Stimulated activated CD8-positive, alpha-beta memory T cell treated with anti-CD3 and anti-CD28 coated beads, Interleukin-2, amount 100 ng/mL, for 48 hours (primary cell): ENCODE data around the gene ROBO4.

Source experiments
- DNase-seq, 2 donors: peaks; one replicate each; pipeline ENCODE4 v3.0.0-alpha.2; 2020; ENCODE audit warnings: low read depth in 2 of 2

Gene ROBO4

GRCh38 chr11:124897674-124898262, at the start of gene ROBO4:
Gene ROBO4 (minus strand): TSS chr11:124897865. CDS start chr11:124897795, 70 bp downstream.
- no peak for DNase-seq

GRCh38 chr11:124946735-124947141, 49.1 kb upstream of the ROBO4 start:
- DNase-seq, result no peak

- DNase-seq, result no peak
Measured at GRCh38 chr11:124945826-124946225, 48.2 kb upstream of the ROBO4 start.

GRCh38 chr11:124944565-124944964, 46.9 kb upstream of the ROBO4 start:
- DNase-seq, result no peak

- no peak for DNase-seq
Measured at GRCh38 chr11:124943741-124944140, 46.1 kb upstream of the ROBO4 start.

- DNase-seq, result no peak
Measured at GRCh38 chr11:124943254-124943616, 45.6 kb upstream of the ROBO4 start.

GRCh38 chr11:124942466-124943253, 45.0 kb upstream of the ROBO4 start:
- DNase-seq, result no peak

- no peak for DNase-seq
Measured at GRCh38 chr11:124941703-124942102, 44.0 kb upstream of the ROBO4 start.

GRCh38 chr11:124938970-124939369, 41.3 kb upstream of the ROBO4 start:
- DNase-seq, result no peak

GRCh38 chr11:124938206-124938765, 40.6 kb upstream of the ROBO4 start:
- DNase-seq, result no peak

- no peak for DNase-seq
Measured at GRCh38 chr11:124937336-124937935, 39.8 kb upstream of the ROBO4 start.

GRCh38 chr11:124935548-124936514, 38.2 kb upstream of the ROBO4 start, which contains the start of gene HEPACAM:
Gene HEPACAM (minus strand): TSS chr11:124936047. CDS start chr11:124936006, 41 bp downstream.
- no peak for DNase-seq

- no peak for DNase-seq
Measured at GRCh38 chr11:124934862-124935547, 37.3 kb upstream of the ROBO4 start.

GRCh38 chr11:124930799-124931198, 33.1 kb upstream of the ROBO4 start:
- DNase-seq, result no peak

GRCh38 chr11:124928942-124929665, 31.4 kb upstream of the ROBO4 start:
- DNase-seq, result no peak

- no peak for DNase-seq
Measured at GRCh38 chr11:124923296-124923695, 25.6 kb upstream of the ROBO4 start.

GRCh38 chr11:124922831-124923230, 25.2 kb upstream of the ROBO4 start:
- DNase-seq, result no peak

GRCh38 chr11:124920870-124921609, 23.4 kb upstream of the ROBO4 start:
- peak; percentile 68 to 74 for DNase-seq

- no peak for DNase-seq
Measured at GRCh38 chr11:124920356-124920755, 22.7 kb upstream of the ROBO4 start.
